K562 (cell line): ENCODE results near the gene ZNF689. TPM values are rescaled to one million over a fixed set of nuclear protein-coding genes. Genes with fewer than 3 reads are reported as not detected.

Experiments used
- ASH1L ChIP-seq: fragments of 450-650 bp; IDR thresholded peaks from 2 replicates; pipeline ENCODE4 v1.6.1; 2018; ENCODE audit warnings: borderline replicate concordance, mild to moderate bottlenecking, low read depth; ENCODE audit not compliant: partially characterized antibody
- C11orf30 ChIP-seq: fragments of 450-650 bp; IDR thresholded peaks from 2 replicates; pipeline ENCODE4 v1.6.1; 2016; ENCODE audit warnings: low read depth, mild to moderate bottlenecking
- HEY1 ChIP-seq: fragments of 250-450 bp; sonication (Bioruptor Pico); IDR thresholded peaks from 2 replicates; pipeline ENCODE4 v1.5.0; 2020; ENCODE audit warnings: mild to moderate bottlenecking, moderate library complexity, borderline replicate concordance
- ILK ChIP-seq: fragments of 450-650 bp; IDR thresholded peaks from 2 replicates; pipeline ENCODE4 v1.6.1; 2016; ENCODE audit warnings: missing genetic modification characterization, low read depth, mild to moderate bottlenecking, missing compliant biosample characterization, moderate library complexity, borderline replicate concordance
- MBD1 ChIP-seq: fragments of 250-450 bp; sonication (Bioruptor Pico); IDR thresholded peaks from 2 replicates; pipeline ENCODE4 v1.8.0; 2022; ENCODE audit warnings: inconsistent platforms
- MTF1 ChIP-seq: fragments of 250-450 bp; sonication (Bioruptor Pico); IDR thresholded peaks from 2 replicates; pipeline ENCODE4 v1.9.0; 2021; ENCODE audit warnings: moderate library complexity, mild to moderate bottlenecking, inconsistent platforms, borderline replicate concordance
- MXD1 ChIP-seq: fragments of 250-450 bp; sonication (Bioruptor Pico); IDR thresholded peaks from 2 replicates; pipeline ENCODE4 v1.8.0; 2021; ENCODE audit warnings: borderline replicate concordance, mild to moderate bottlenecking, moderate library complexity; ENCODE audit not compliant: poor library complexity, severe bottlenecking
- PHTF2 ChIP-seq: fragments of 250-450 bp; sonication (Bioruptor Pico); IDR thresholded peaks from 2 replicates; pipeline ENCODE4 v1.5.0; 2021; ENCODE audit warnings: mild to moderate bottlenecking
- SNIP1 ChIP-seq: fragments of 450-650 bp; IDR thresholded peaks from 2 replicates; pipeline ENCODE4 v1.7.1; 2017; ENCODE audit warnings: low read depth, mild to moderate bottlenecking
- SRSF7 ChIP-seq: fragments of 200-400 bp; formaldehyde crosslinking; optimal IDR thresholded peaks from 2 replicates; pipeline ENCODE3; 2017; ENCODE audit warnings: mild to moderate bottlenecking, low read depth, low read length
- TRIM24 ChIP-seq, 2 experiments: fragments of 450-650 bp; IDR thresholded peaks; 2 replicates each; pipeline ENCODE4 v1.6.1; 2016
- TRIM28 ChIP-seq: fragments of 450-650 bp; IDR thresholded peaks from 2 replicates; pipeline ENCODE4 v1.6.1; 2017
- ZBTB17 ChIP-seq: fragments of 450-650 bp; formaldehyde crosslinking; IDR thresholded peaks from 2 replicates; pipeline ENCODE4 v1.4.0; 2020; ENCODE audit warnings: mild to moderate bottlenecking
- ZNF197 ChIP-seq: fragments of 200-800 bp; sonication (Bioruptor generic); IDR thresholded peaks from 2 replicates; pipeline ENCODE4 v1.6.1; 2016; ENCODE audit warnings: low read depth, missing genetic modification characterization, missing compliant biosample characterization
- ZNF282 ChIP-seq: sonication (generic); formaldehyde crosslinking; IDR thresholded peaks from 2 replicates; pipeline ENCODE4 v1.8.1; 2023; ENCODE audit warnings: missing genetic modification reagents
- ZNF740 ChIP-seq, 3 experiments: fragments of 200-800 bp in 1 of 3; sonication (Bioruptor generic) in 1 of 3; sonication (generic) in 1 of 3; formaldehyde crosslinking in 1 of 3; IDR thresholded peaks; 2 replicates each; pipeline versions ENCODE4 v1.6.1 to v1.8.0; 2016 to 2022; ENCODE audit warnings: mild to moderate bottlenecking in 2 of 3, missing compliant biosample characterization in 2 of 3, missing genetic modification characterization in 2 of 3, missing genetic modification reagents in 1 of 3
- ZSCAN32 ChIP-seq: fragments of 450-650 bp; formaldehyde crosslinking; IDR thresholded peaks from 2 replicates; pipeline ENCODE4 v1.4.0; 2020; ENCODE audit warnings: mild to moderate bottlenecking, moderate library complexity
- polyA plus RNA-seq, 8 experiments: library from polyadenylated mRNA; depleted of rRNA in 4 of 8; stranded (reverse) in 5 of 8; unstranded in 3 of 8; fragments of >200 nt; fragmentation: Nextera tagmentation in 2 of 8; fragmentation: Illumina TruSeq in 1 of 8; extraction: Ambion mirVana in 2 of 8; extraction: Trizol in 1 of 8; gene quantifications; 2 replicates each; pipeline versions ENCODE4 v1.2.1 to v1.2.3, GENCODE V29; 2011 to 2014; ENCODE audit warnings: inconsistent platforms in 1 of 8, missing spikeins in 1 of 8
- total RNA-seq, 7 experiments: library from RNA; depleted of rRNA in 6 of 7; stranded (reverse); fragments of >200 nt in 6 of 7; fragmentation: Illumina TruSeq in 2 of 7; extraction: Trizol in 2 of 7; gene quantifications; 2 replicates each; pipeline versions ENCODE4 v1.2.1 to v1.2.3, GENCODE V29; 2011 to 2021; ENCODE audit warnings: low replicate concordance in 1 of 7

Gene ZNF689
- total and polyA plus RNA-seq, 9 of the 15 experiments (the other 6 are each of a cell fraction or from before 2014, with no cell fraction given) = 5.4 to 15.4 (median 10.8) TPM

GRCh38 chr16:30558789-30559377, 51.3 kb downstream of the ZNF689 start (continued):
- TF ChIP-seq MBD1 (CRISPR knock-in tag) (peak; percentile 95), ZNF740 (CRISPR knock-in tag; IDR thresholded peaks at IDR 0.05) (no peak), ZNF740 (tag; IDR thresholded peaks at IDR 0.05) (no peak), ZNF197 (CRISPR knock-in tag) (no peak), PHTF2 (CRISPR knock-in tag) (no peak), TRIM24 (IDR thresholded peaks at IDR 0.05) (peak; percentile 22 to 40; a peak in 1 of 4 replicates), ZBTB17 (CRISPR knock-in tag) (no peak), ZSCAN32 (CRISPR knock-in tag) (no peak), ZNF282 (no peak), SRSF7 (no peak), MXD1 (CRISPR knock-in tag) (no peak), HEY1 (CRISPR knock-in tag) (no peak), ILK (tag) (no peak), ASH1L (no peak), TRIM28 (peak; percentile 47; the same call in 1 of the 2 replicates), C11orf30 (no peak), SNIP1 (no peak), MTF1 (CRISPR knock-in tag) (no peak)
